Glutamatergic neuron (in vitro differentiated cells): ENCODE data around the gene CEACAM8. TPM values are rescaled to one million over a fixed set of nuclear protein-coding genes. Genes with fewer than 3 reads are reported as not detected.

Experiments used
- DNase-seq: peaks from one replicate; pipeline ENCODE4 v3.0.0; 2022
- H3K27ac Mint-ChIP-seq: one replicate; pipeline ENCODE4 v1.8.0; 2020; ENCODE audit warnings: mild to moderate bottlenecking, mixed read lengths, inconsistent platforms; ENCODE audit not compliant: unreplicated experiment
- H3K27me3 Mint-ChIP-seq: one replicate; pipeline ENCODE4 v1.8.0; 2020; ENCODE audit warnings: mild to moderate bottlenecking, moderate library complexity, mixed read lengths, inconsistent platforms; ENCODE audit not compliant: unreplicated experiment
- H3K36me3 Mint-ChIP-seq: one replicate; pipeline ENCODE4 v1.8.0; 2020; ENCODE audit warnings: mild to moderate bottlenecking, mixed read lengths, inconsistent platforms; ENCODE audit not compliant: unreplicated experiment
- H3K4me1 Mint-ChIP-seq: one replicate; pipeline ENCODE4 v1.8.0; 2020; ENCODE audit warnings: mild to moderate bottlenecking, low read depth, mixed read lengths, inconsistent platforms; ENCODE audit not compliant: unreplicated experiment
- H3K4me3 Mint-ChIP-seq: one replicate; pipeline ENCODE4 v1.8.0; 2020; ENCODE audit warnings: mild to moderate bottlenecking, mixed read lengths, inconsistent platforms; ENCODE audit not compliant: unreplicated experiment
- H3K9me3 Mint-ChIP-seq: one replicate; pipeline ENCODE4 v1.8.0; 2020; ENCODE audit warnings: mild to moderate bottlenecking, moderate library complexity, mixed read lengths, inconsistent platforms; ENCODE audit not compliant: unreplicated experiment
- total RNA-seq: library from RNA; stranded (reverse); fragmentation: NEBNext Ultra II Directional; extraction: Animal tissue kit (Norgen Biotek cat#: 25700); gene quantifications from one replicate; pipeline ENCODE4 v1.2.1, GENCODE V29; 2021; ENCODE audit not compliant: unreplicated experiment
- TF ChIP-seq, protein P1 (sequence below): fragments of 200-600 bp; sonication (generic); IDR thresholded peaks from one replicate; pipeline ENCODE4 v1.5.0; 2021; ENCODE audit not compliant: partially characterized antibody, unreplicated experiment

CEACAM8 gene
- total RNA-seq, 1 donor from 2014 or later = not detected

DNA sequence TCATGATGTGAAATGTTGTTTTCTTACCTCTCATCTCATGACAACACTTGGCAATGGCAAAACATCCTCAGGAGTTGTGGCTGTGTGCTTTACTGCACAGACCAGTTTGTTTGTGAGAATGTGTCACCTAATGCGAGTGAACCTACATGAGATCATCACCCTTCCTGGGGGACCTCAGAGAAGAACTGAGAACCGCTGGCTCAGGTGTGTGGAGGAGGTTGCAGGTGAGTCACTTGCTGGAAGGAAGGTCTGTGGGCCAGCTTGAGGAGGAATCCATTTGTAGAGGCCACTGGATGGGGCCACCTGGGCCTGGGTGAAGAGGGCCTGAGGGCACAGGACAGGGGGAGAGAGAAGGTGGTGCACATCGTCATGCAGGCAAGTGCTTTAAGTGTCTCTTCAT, 63.4 kb downstream of the CEACAM8 start:
- no peaks in the 10 kb centered on the region for H3K36me3 Mint-ChIP-seq

More for the DNA sequence above, 63.4 kb downstream of the CEACAM8 start:
- H3K27ac Mint-ChIP-seq = no peak overlapping the region
- H3K9me3 Mint-ChIP-seq = peaks cover 7% of the 10 kb centered on the region
- H3K27me3 Mint-ChIP-seq = peaks cover 2% of the 10 kb centered on the region
- TF ChIP-seq, protein P1, sequence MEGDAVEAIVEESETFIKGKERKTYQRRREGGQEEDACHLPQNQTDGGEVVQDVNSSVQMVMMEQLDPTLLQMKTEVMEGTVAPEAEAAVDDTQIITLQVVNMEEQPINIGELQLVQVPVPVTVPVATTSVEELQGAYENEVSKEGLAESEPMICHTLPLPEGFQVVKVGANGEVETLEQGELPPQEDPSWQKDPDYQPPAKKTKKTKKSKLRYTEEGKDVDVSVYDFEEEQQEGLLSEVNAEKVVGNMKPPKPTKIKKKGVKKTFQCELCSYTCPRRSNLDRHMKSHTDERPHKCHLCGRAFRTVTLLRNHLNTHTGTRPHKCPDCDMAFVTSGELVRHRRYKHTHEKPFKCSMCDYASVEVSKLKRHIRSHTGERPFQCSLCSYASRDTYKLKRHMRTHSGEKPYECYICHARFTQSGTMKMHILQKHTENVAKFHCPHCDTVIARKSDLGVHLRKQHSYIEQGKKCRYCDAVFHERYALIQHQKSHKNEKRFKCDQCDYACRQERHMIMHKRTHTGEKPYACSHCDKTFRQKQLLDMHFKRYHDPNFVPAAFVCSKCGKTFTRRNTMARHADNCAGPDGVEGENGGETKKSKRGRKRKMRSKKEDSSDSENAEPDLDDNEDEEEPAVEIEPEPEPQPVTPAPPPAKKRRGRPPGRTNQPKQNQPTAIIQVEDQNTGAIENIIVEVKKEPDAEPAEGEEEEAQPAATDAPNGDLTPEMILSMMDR = no peak
- no peak overlapping the region for H3K4me3 Mint-ChIP-seq
- DNase-seq = no peak
- H3K4me1 Mint-ChIP-seq = peaks cover 4% of the 10 kb centered on the region

Other genes with a start within 250 kb of the CEACAM8 start
- 2.8 TPM for gene CNFN, start 204.6 kb downstream of the CEACAM8 start, total RNA-seq
- 39.0 TPM for gene LIPE, start 167.5 kb downstream of the CEACAM8 start, total RNA-seq
- not detected for gene CXCL17, start 152.0 kb downstream of the CEACAM8 start, total RNA-seq
- 0.44 TPM for gene CEACAM1, start 66.4 kb downstream of the CEACAM8 start, total RNA-seq
- gene PSG3, start 145.6 kb upstream of the CEACAM8 start, total RNA-seq = not detected
- gene PSG8, start 170.8 kb upstream of the CEACAM8 start, total RNA-seq = not detected